SK-N-SH treated with all-trans-retinoic acid at 6 μM for 48 hours (cell line): ENCODE measurements around the gene IMP4.

Experiments used
- ZNF8 ChIP-seq: fragments of 450-650 bp; formaldehyde crosslinking; IDR thresholded peaks from 2 replicates; pipeline ENCODE4 v1.5.0; 2020; ENCODE audit warnings: mild to moderate bottlenecking, moderate library complexity
- TF ChIP-seq, protein P1 (sequence below): fragments of 250-450 bp; sonication (Bioruptor Pico); IDR thresholded peaks from 2 replicates; pipeline ENCODE4 v1.5.1; 2020; ENCODE audit warnings: low read depth, mild to moderate bottlenecking, moderate library complexity

DNA sequence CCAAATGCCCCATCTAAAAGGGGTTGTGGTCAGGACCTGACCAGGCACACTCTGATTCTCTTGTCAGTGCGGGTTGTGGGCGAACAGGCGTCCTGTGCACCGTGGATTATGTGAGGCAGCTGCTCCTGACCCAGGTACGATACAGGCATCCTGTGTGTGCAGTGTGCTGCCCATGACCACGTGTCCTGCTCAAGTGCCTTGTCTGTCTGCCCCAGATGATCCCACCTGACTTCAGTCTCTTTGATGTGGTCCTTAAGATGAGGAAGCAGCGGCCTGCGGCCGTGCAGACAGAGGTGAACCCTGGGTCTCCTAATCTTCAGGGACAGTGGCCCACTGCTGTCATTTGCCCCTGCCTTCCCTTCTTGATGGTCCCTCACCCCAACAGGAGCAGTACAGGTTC, 27.8 kb downstream of the IMP4 start:
- TF ChIP-seq ZNF8 (CRISPR knock-in tag): no peak
- TF ChIP-seq, protein P1, sequence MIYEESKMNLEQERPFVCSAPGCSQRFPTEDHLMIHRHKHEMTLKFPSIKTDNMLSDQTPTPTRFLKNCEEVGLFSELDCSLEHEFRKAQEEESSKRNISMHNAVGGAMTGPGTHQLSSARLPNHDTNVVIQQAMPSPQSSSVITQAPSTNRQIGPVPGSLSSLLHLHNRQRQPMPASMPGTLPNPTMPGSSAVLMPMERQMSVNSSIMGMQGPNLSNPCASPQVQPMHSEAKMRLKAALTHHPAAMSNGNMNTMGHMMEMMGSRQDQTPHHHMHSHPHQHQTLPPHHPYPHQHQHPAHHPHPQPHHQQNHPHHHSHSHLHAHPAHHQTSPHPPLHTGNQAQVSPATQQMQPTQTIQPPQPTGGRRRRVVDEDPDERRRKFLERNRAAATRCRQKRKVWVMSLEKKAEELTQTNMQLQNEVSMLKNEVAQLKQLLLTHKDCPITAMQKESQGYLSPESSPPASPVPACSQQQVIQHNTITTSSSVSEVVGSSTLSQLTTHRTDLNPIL (CRISPR knock-in tag): no peak
